GM12874 (cell line): ENCODE measurements around the gene SUCLG2.

Experiments
- TF ChIP-seq, protein P1 (sequence below): IDR thresholded peaks from 2 replicates; pipeline ENCODE4 v1.5.1; 2011; ENCODE audit warnings: low read depth, mild to moderate bottlenecking, control low read depth, low read length, moderate library complexity; ENCODE audit not compliant: insufficient read depth

SUCLG2 gene

DNA sequence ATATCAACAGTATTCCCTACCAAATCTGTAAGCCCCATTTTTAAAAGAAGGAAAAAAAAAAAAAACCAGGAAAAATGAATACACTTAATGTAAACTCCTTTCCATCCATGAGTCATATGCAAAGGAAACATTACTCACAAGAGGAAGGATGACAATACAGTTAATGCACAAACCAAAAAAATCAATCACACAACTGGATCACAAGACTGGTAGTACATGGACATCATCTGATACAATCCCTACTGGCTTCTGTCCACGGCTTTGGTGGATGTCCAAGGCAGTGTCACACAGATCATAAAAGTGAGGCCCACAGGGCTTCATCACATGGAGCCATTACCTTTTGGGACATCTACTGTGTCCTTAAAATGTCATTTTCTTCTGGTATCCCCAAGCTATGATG lies 44.0 kb downstream of the SUCLG2 start:
- TF ChIP-seq, protein P1, sequence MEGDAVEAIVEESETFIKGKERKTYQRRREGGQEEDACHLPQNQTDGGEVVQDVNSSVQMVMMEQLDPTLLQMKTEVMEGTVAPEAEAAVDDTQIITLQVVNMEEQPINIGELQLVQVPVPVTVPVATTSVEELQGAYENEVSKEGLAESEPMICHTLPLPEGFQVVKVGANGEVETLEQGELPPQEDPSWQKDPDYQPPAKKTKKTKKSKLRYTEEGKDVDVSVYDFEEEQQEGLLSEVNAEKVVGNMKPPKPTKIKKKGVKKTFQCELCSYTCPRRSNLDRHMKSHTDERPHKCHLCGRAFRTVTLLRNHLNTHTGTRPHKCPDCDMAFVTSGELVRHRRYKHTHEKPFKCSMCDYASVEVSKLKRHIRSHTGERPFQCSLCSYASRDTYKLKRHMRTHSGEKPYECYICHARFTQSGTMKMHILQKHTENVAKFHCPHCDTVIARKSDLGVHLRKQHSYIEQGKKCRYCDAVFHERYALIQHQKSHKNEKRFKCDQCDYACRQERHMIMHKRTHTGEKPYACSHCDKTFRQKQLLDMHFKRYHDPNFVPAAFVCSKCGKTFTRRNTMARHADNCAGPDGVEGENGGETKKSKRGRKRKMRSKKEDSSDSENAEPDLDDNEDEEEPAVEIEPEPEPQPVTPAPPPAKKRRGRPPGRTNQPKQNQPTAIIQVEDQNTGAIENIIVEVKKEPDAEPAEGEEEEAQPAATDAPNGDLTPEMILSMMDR, result no peak

DNA sequence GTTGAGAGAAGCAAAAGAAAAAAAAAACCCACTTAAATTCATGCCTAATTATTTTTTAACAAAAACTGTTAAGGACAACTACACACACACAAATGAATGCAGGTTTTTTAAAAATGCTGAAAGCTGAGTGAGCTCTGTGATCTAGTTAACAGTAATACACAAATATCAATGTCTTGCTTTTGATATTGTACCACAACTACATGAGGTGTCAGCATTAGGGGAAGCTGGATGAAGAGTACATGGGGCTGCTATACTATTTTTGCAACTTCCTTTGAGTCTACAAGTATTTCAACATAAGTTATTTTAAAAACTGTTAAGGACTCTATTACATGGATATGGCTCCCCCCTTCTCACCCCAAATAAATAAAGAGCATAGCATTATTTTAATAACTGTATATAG lies 44.7 kb downstream of the SUCLG2 start:
- TF ChIP-seq, protein P1, result no peak

DNA sequence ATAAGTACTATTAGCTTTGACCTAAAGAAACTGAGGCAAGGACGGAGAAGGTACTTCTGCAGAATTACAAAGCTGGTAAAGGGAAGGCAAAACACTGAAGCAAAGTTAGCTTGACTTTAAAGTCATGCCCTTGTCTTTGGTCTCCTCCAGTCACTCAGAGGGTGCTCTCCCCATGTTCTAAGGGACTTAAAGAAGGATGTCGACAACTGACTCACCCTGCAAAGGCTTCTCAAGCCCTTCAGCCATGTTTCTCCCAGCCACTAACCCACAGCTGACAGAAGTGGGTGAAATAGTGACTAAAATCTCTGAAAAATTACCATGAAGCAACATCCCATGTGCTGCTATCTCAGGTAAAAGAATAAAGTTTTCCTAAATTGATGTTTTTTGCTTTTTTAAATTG lies 46.4 kb downstream of the SUCLG2 start:
- TF ChIP-seq, protein P1, result no peak

DNA sequence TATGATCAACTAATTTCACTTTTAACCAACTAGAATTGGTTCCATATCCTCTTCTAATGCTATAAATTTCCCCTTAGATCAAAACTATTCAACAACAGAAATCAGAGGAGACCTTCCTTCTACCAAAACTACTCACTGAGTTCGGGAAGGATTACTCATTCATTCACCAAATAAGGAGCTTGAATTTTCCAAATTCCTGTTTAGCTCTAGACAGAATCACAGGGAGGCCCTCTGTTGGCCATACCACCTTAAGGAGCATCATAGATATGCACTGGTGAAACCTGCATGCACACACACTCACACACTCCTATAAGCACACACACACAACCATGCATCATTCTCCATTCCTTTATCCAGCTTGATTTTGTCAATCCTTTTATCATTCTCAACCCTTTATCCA lies 49.0 kb downstream of the SUCLG2 start:
- TF ChIP-seq, protein P1, result no peak

DNA sequence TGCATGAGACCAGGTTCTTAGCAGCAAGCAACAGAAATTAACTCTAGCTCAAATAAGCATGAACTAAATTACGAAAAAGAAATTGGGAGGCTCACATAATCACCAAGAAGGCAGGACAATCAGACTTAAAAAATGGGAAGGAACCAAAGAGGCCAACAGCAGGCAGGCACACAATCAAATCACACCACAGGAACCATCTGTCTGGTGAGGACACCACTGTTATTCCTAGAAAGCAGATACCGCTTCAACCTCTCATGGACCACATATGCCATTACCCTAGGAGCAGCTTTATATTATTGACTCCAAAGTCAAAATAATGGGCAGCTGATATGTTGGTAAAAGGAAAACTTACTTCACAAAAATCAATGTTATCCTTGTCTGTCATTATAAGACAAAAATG lies 51.6 kb downstream of the SUCLG2 start:
- TF ChIP-seq, protein P1, result no peak

DNA sequence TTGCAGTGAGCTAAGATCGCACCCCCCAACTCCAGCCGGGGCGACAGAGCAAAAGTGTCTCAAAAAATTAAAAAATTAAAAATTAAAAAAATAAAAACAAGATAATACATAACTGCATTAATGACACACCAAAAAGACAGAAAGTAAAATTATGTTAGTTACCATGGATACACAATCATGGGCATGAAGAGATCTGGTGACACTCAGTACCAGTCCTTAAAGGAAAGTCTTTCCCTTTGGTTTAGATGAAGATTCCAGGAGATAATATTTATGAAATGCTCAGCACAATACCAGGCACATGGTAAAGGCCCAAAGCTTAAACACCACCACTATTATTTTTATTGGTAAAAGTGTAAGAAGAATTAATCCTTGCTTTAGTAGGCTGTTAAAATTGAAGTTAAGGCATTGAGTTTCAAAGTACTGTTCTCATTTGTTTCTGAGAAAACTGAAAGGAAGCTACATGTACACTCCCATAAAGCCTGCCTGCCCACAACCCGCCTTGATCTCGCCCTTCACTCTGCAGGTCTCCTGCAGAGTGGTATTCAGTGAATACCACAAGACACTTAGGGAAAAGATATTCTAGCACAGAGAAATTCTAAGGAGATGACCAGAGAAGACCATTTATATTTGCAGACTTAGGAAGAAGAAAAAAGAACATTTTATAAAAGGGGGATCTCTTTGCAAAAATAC lies 52.3 kb downstream of the SUCLG2 start:
- TF ChIP-seq, protein P1, result no peak

DNA sequence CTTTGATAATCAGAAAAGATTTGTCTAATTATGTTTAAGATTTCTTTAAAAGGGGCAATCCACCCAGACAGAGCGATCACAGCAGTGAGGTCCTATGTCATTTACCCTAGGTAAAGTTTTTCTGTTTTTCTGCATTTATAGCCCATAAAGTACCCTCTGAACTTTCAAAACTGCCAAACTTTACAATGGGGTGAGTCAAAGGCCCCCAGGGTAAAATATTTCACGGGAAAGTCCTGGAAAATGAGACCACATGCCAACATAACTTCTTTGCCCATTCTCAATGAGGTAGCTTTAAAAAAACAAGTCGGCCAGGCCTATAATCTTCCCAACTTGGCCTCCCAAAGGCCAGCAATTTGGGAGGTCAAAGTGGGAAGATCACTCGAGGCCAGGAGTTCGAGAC lies 53.0 kb downstream of the SUCLG2 start:
- TF ChIP-seq, protein P1, result no peak
